ENCODE results near the gene RAB22A.

Gene RAB22A

GRCh38 chr20:58403272-58403671 lies 93.8 kb downstream of the RAB22A start:
- TF ChIP-seq CTCF (IDR thresholded peaks at IDR 0.05; ENCODE audit: insufficient read depth, low read length), result no peak
- TF ChIP-seq, protein P1, sequence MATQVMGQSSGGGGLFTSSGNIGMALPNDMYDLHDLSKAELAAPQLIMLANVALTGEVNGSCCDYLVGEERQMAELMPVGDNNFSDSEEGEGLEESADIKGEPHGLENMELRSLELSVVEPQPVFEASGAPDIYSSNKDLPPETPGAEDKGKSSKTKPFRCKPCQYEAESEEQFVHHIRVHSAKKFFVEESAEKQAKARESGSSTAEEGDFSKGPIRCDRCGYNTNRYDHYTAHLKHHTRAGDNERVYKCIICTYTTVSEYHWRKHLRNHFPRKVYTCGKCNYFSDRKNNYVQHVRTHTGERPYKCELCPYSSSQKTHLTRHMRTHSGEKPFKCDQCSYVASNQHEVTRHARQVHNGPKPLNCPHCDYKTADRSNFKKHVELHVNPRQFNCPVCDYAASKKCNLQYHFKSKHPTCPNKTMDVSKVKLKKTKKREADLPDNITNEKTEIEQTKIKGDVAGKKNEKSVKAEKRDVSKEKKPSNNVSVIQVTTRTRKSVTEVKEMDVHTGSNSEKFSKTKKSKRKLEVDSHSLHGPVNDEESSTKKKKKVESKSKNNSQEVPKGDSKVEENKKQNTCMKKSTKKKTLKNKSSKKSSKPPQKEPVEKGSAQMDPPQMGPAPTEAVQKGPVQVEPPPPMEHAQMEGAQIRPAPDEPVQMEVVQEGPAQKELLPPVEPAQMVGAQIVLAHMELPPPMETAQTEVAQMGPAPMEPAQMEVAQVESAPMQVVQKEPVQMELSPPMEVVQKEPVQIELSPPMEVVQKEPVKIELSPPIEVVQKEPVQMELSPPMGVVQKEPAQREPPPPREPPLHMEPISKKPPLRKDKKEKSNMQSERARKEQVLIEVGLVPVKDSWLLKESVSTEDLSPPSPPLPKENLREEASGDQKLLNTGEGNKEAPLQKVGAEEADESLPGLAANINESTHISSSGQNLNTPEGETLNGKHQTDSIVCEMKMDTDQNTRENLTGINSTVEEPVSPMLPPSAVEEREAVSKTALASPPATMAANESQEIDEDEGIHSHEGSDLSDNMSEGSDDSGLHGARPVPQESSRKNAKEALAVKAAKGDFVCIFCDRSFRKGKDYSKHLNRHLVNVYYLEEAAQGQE (IDR thresholded peaks at IDR 0.05; ENCODE audit: insufficient replicate concordance, low read depth), result no peak
- no peak for TF ChIP-seq GABPA (IDR thresholded peaks at IDR 0.05; ENCODE audit: low read depth)
- no peak for TF ChIP-seq SPI1 (IDR thresholded peaks at IDR 0.05; ENCODE audit: borderline replicate concordance, low read depth)
- no peak for TF ChIP-seq POLR2AphosphoS5 (IDR thresholded peaks at IDR 0.05; ENCODE audit: low read depth)
- Histone ChIP-seq H3K27me3 (ENCODE audit: insufficient read depth, poor library complexity, severe bottlenecking) (no peaks in the 10 kb centered on the region), H3K27ac (replicated peaks) (no peak overlapping the region), H3K4me3 (replicated peaks; ENCODE audit: insufficient read depth, low read length) (no peak overlapping the region)
- no peak for DNase-seq (ENCODE audit: low read depth in 1 of 2, low spot score in 1 of 2)

GRCh38 chr20:58405504-58406291 lies 96.2 kb downstream of the RAB22A start:
- TF ChIP-seq SPI1 (IDR thresholded peaks at IDR 0.05; ENCODE audit: borderline replicate concordance, low read depth) (no peak), CTCF (IDR thresholded peaks at IDR 0.05; ENCODE audit: insufficient read depth, low read length) (no peak), GABPA (IDR thresholded peaks at IDR 0.05; ENCODE audit: low read depth) (no peak)
- TF ChIP-seq, protein P1 (IDR thresholded peaks at IDR 0.05; ENCODE audit: insufficient replicate concordance, low read depth), result no peak
- no peak for DNase-seq (ENCODE audit: low read depth in 1 of 2, low spot score in 1 of 2)
- no peak overlapping the region for H3K4me3 ChIP-seq (replicated peaks; ENCODE audit: insufficient read depth, low read length)
- H3K27me3 ChIP-seq (ENCODE audit: insufficient read depth, poor library complexity, severe bottlenecking), result no peaks in the 10 kb centered on the region
- H3K27ac ChIP-seq (replicated peaks), result no peak overlapping the region

- H3K27me3 ChIP-seq (ENCODE audit: insufficient read depth, poor library complexity, severe bottlenecking), result no peaks in the 10 kb centered on the region
- no peak overlapping the region for H3K27ac ChIP-seq (replicated peaks)
- TF ChIP-seq GABPA (IDR thresholded peaks at IDR 0.05; ENCODE audit: low read depth), result no peak
- TF ChIP-seq SPI1 (IDR thresholded peaks at IDR 0.05; ENCODE audit: borderline replicate concordance, low read depth), result no peak
- DNase-seq (ENCODE audit: low read depth in 1 of 2, low spot score in 1 of 2), result no peak
- H3K4me3 ChIP-seq (replicated peaks; ENCODE audit: insufficient read depth, low read length), result no peak overlapping the region
These were observed 97.0 kb downstream of the RAB22A start for GRCh38 chr20:58406422-58407001.

- no peaks in the 10 kb centered on the region for H3K27me3 ChIP-seq (ENCODE audit: insufficient read depth, poor library complexity, severe bottlenecking)
- 0 out of 2 replicates have a peak overlapping the region, but pooled peaks have one; percentile 16 for H3K27ac ChIP-seq (replicated peaks)
- H3K4me3 ChIP-seq (replicated peaks; ENCODE audit: insufficient read depth, low read length), result no peak overlapping the region
- no peak for DNase-seq (ENCODE audit: low read depth in 1 of 2, low spot score in 1 of 2)
- no peak for TF ChIP-seq CTCF (IDR thresholded peaks at IDR 0.05; ENCODE audit: insufficient read depth, low read length)
- no peak for TF ChIP-seq GABPA (IDR thresholded peaks at IDR 0.05; ENCODE audit: low read depth)
- no peak for TF ChIP-seq SPI1 (IDR thresholded peaks at IDR 0.05; ENCODE audit: borderline replicate concordance, low read depth)
These were observed 97.8 kb downstream of the RAB22A start for GRCh38 chr20:58407201-58407873.
